T-helper 22 cell (primary cell): ENCODE data around the gene PPT2.
A peak's percentile ranks its signal among the peaks of the same experiment; 100 is the strongest.

ENCODE experiments used
- DNase-seq: peaks from one replicate; pipeline ENCODE4 v3.0.0-alpha.2; 2020; ENCODE audit warnings: low read depth

Gene PPT2

GRCh38 chr6:32153564-32154513 lies at the start of gene PPT2:
Gene PPT2, plus strand, starts transcription at chr6:32154141. Its CDS starts 454 bp downstream, at chr6:32154595.
- peak; percentile 52 for DNase-seq

- no peak for DNase-seq
These were observed 48.5 kb upstream of the PPT2 start for GRCh38 chr6:32105433-32105832.

- DNase-seq: no peak
These were observed 46.5 kb upstream of the PPT2 start for GRCh38 chr6:32107406-32107805.

- DNase-seq: no peak
These were observed 45.8 kb upstream of the PPT2 start for GRCh38 chr6:32108094-32108627.

- DNase-seq: no peak
These were observed 45.2 kb upstream of the PPT2 start for GRCh38 chr6:32108727-32109113.

GRCh38 chr6:32109114-32109764 lies 44.7 kb upstream of the PPT2 start, which contains the start of gene TNXB:
Gene TNXB, minus strand, starts transcription at chr6:32109338. Its CDS starts 11,140 bp downstream, at chr6:32098198.
- DNase-seq: no peak

- DNase-seq: no peak
These were observed 44.2 kb upstream of the PPT2 start for GRCh38 chr6:32109765-32110160.

- no peak for DNase-seq
These were observed 43.3 kb upstream of the PPT2 start for GRCh38 chr6:32110632-32111031.

GRCh38 chr6:32111424-32112066 lies 42.4 kb upstream of the PPT2 start:
- DNase-seq: no peak

GRCh38 chr6:32112431-32112980 lies 41.4 kb upstream of the PPT2 start:
- no peak for DNase-seq

- no peak for DNase-seq
These were observed 40.3 kb upstream of the PPT2 start for GRCh38 chr6:32113386-32114352.

- no peak for DNase-seq
These were observed 39.1 kb upstream of the PPT2 start for GRCh38 chr6:32114796-32115195.

- no peak for DNase-seq
These were observed 38.3 kb upstream of the PPT2 start for GRCh38 chr6:32115623-32116022.

GRCh38 chr6:32116674-32117073 lies 37.3 kb upstream of the PPT2 start:
- DNase-seq: no peak

GRCh38 chr6:32117461-32117860 lies 36.5 kb upstream of the PPT2 start:
- no peak for DNase-seq

GRCh38 chr6:32118782-32119628 lies 34.9 kb upstream of the PPT2 start:
- DNase-seq: peak; percentile 17

- no peak for DNase-seq
These were observed 33.3 kb upstream of the PPT2 start for GRCh38 chr6:32120573-32121059.

- DNase-seq: no peak
These were observed 30.3 kb upstream of the PPT2 start for GRCh38 chr6:32123681-32124080.

- no peak for DNase-seq
These were observed 27.1 kb upstream of the PPT2 start for GRCh38 chr6:32126880-32127279.

- DNase-seq: no peak
These were observed 26.6 kb upstream of the PPT2 start for GRCh38 chr6:32127409-32127716.
